NCI-H128 (cell line): ENCODE measurements around the gene LRMDA.
"Not testable (repeated sequence)": the region's sequence is repeated elsewhere in the genome, so short reads cannot be mapped to it uniquely, and the experiment has no call there.

Source experiments
- DNase-seq: peaks from one replicate; lab custom pipeline; 2025; ENCODE audit not compliant: unreplicated experiment; lab: John Stamatoyannopoulos, UW

Gene LRMDA

GRCh38 chr10:76497666-76498065 is 1066.2 kb downstream of the LRMDA start:
- DNase-seq = no peak

GRCh38 chr10:76504823-76505222 is 1073.4 kb downstream of the LRMDA start:
- no peak for DNase-seq

GRCh38 chr10:76509446-76509845 is 1078.0 kb downstream of the LRMDA start:
- no peak for DNase-seq

GRCh38 chr10:76514321-76514720 is 1082.9 kb downstream of the LRMDA start:
- DNase-seq = no peak

- DNase-seq = no peak
Observed at GRCh38 chr10:76514869-76515268, 1083.4 kb downstream of the LRMDA start.

GRCh38 chr10:76522547-76522946 is 1091.1 kb downstream of the LRMDA start:
- DNase-seq = no peak

- no peak for DNase-seq
Observed at GRCh38 chr10:76523246-76523645, 1091.8 kb downstream of the LRMDA start.

- no peak for DNase-seq
Observed at GRCh38 chr10:76523791-76524351, 1092.4 kb downstream of the LRMDA start.

GRCh38 chr10:76526833-76527232 is 1095.4 kb downstream of the LRMDA start:
- not testable (repeated sequence) for DNase-seq

GRCh38 chr10:76540331-76540730 is 1108.9 kb downstream of the LRMDA start:
- DNase-seq = no peak

- DNase-seq = no peak
Observed at GRCh38 chr10:76540786-76541185, 1109.4 kb downstream of the LRMDA start.

- DNase-seq = no peak
Observed at GRCh38 chr10:76541852-76542251, 1110.4 kb downstream of the LRMDA start.

- DNase-seq = no peak
Observed at GRCh38 chr10:76542307-76542930, 1111.0 kb downstream of the LRMDA start.

GRCh38 chr10:76543655-76544054 is 1112.2 kb downstream of the LRMDA start:
- DNase-seq = no peak

- no peak for DNase-seq
Observed at GRCh38 chr10:76544789-76545188, 1113.4 kb downstream of the LRMDA start.

- DNase-seq = no peak
Observed at GRCh38 chr10:76546411-76546810, 1115.0 kb downstream of the LRMDA start.

- DNase-seq = peak; percentile 72
Observed at GRCh38 chr10:76547352-76547972, 1116.0 kb downstream of the LRMDA start.

GRCh38 chr10:76548716-76549115 is 1117.3 kb downstream of the LRMDA start:
- DNase-seq = no peak

- no peak for DNase-seq
Observed at GRCh38 chr10:76549171-76549570, 1117.7 kb downstream of the LRMDA start.

- no peak for DNase-seq
Observed at GRCh38 chr10:76550806-76551205, 1119.4 kb downstream of the LRMDA start.

GRCh38 chr10:76552091-76552873 is 1120.9 kb downstream of the LRMDA start:
- DNase-seq = no peak
